ENCODE measurements around the gene NEU1. TPM values are rescaled to one million over a fixed set of nuclear protein-coding genes. Genes with fewer than 3 reads are reported as not detected.
A peak's percentile ranks its signal among the peaks of the same experiment; 100 is the strongest.
"Not testable (repeated sequence)": the region's sequence is repeated elsewhere in the genome, so short reads cannot be mapped to it uniquely, and the experiment has no call there.

Gene NEU1
- total RNA-seq, 6 donors from 2014 or later, result 28.3 to 90.3 (median 64.6) TPM

DNA sequence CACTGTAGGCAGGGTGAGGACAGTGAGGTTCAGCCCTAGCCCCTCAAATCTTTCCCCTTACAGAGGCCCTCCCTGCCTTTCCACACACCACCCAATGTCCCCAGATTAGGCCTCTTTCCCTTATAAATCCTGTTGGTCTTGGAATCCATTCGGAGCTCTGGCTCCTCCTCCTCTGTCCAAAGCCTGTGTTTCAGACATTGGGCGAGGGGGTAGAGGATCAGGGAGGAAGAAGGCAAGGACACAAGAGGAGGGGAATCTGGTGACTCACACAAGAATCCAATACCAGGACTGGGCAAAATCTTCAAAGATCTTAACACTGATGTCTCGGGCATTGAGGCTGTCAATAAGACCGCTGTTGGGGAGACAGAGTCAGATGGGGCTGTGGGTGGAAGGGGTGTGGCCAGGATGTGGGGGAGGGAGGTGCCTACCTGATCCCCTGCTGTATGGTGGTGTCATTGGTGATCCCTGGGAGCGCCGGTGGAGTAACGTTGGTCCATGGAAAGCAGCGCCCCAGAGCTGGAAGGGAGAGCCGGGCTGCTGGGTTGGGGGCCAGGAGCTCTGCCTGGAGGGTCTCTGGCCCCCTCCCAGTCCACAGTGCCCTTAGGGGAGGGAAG, 8.5 kb upstream of the NEU1 start:
- Histone ChIP-seq H3K4me1 (no peaks in the 10 kb centered on the region), H3K36me3 (no peaks in the 10 kb centered on the region), H3K9me3 (no peaks in the 10 kb centered on the region), H3K4me3 (no peak overlapping the region), H3K27ac (no peak overlapping the region), H3K27me3 (no peaks in the 10 kb centered on the region)
- no peak for ATAC-seq (ENCODE audit: low FRiP score in 2 of 2)
- no peak for TF ChIP-seq POLR2A (IDR thresholded peaks at IDR 0.05)
- no peak for TF ChIP-seq POLR2AphosphoS5 (IDR thresholded peaks at IDR 0.05)
- TF ChIP-seq, protein P1, sequence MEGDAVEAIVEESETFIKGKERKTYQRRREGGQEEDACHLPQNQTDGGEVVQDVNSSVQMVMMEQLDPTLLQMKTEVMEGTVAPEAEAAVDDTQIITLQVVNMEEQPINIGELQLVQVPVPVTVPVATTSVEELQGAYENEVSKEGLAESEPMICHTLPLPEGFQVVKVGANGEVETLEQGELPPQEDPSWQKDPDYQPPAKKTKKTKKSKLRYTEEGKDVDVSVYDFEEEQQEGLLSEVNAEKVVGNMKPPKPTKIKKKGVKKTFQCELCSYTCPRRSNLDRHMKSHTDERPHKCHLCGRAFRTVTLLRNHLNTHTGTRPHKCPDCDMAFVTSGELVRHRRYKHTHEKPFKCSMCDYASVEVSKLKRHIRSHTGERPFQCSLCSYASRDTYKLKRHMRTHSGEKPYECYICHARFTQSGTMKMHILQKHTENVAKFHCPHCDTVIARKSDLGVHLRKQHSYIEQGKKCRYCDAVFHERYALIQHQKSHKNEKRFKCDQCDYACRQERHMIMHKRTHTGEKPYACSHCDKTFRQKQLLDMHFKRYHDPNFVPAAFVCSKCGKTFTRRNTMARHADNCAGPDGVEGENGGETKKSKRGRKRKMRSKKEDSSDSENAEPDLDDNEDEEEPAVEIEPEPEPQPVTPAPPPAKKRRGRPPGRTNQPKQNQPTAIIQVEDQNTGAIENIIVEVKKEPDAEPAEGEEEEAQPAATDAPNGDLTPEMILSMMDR (IDR thresholded peaks at IDR 0.05), result no peak
- TF ChIP-seq EP300 (IDR thresholded peaks at IDR 0.05), result no peak
- WGBS, 2 donors, result 67 to 71% methylated on average over 8 to 9 of the region's 9 CpGs
- no peak for DNase-seq

GRCh38 chr6:31870385-31870921, 7.8 kb upstream of the NEU1 start:
- Histone ChIP-seq H3K27ac (no peak overlapping the region), H3K4me3 (no peak overlapping the region), H3K9me3 (no peaks in the 10 kb centered on the region), H3K27me3 (no peaks in the 10 kb centered on the region), H3K36me3 (no peaks in the 10 kb centered on the region), H3K4me1 (no peaks in the 10 kb centered on the region)
- TF ChIP-seq EP300 (IDR thresholded peaks at IDR 0.05) (no peak), POLR2A (IDR thresholded peaks at IDR 0.05) (no peak), POLR2AphosphoS5 (IDR thresholded peaks at IDR 0.05) (no peak)
- TF ChIP-seq, protein P1 (IDR thresholded peaks at IDR 0.05), result no peak
- DNase-seq (no peak), ATAC-seq (ENCODE audit: low FRiP score in 2 of 2) (peak; percentile 9 to 18)
- 78 to 85% methylated on average over 8 to 16 of the region's 16 CpGs for whole genome bisulfite sequencing, 2 donors

DNA sequence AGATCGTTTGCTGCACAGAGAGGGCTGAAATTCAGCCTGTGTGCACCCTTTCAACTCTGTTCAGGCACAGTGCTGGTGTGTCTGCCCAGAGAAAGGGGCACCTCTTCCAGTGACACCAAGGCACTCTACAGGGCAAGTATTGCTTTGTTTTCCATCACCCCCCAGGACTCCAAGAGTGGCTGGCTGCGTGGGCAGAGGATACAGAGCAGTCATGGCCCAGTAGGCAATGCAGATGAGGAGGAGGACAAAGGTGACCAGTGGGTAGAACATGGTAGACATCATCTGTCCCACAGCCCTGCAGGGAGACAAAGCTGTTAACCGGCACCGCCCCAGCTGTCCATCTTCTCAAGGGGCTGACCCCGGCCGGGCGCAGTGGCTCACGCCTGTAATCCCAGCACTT, 6.7 kb upstream of the NEU1 start:
- H3K4me1 ChIP-seq, result peaks cover 0 to 6% (median 3%) of the 10 kb centered on the region in 4 donors

DNA sequence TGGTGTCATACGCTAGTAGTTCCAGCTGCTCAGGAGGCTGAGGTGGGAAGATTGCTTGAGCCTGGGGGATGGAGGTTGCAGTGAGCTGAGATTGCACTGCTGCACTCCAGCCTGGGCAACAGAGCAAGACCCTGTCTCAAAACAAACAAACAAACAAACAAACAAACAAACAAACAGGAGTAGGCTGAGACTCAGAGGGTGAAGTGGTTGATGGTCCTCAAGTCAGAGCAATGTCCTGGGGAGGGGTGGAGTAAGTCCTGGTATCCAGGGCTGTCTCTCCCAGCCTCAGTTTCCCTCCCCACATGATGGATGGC, 6.0 kb upstream of the NEU1 start:
- not testable (repeated sequence) for H3K4me3 ChIP-seq; DNase-seq; ATAC-seq (ENCODE audit: low FRiP score in 2 of 2); H3K36me3 ChIP-seq; H3K27ac ChIP-seq; H3K9me3 ChIP-seq; H3K27me3 ChIP-seq
- peaks cover 1 to 13% (median 9%) of the 10 kb centered on the region in 4 donors for H3K4me1 ChIP-seq
- WGBS, 2 donors, result 86 to 100% methylated on average over 1 of the region's 1 CpG

More for the DNA sequence above, 6.7 kb upstream of the NEU1 start:
- Histone ChIP-seq H3K27ac (no peak overlapping the region), H3K4me3 (no peak overlapping the region), H3K27me3 (no peaks in the 10 kb centered on the region), H3K36me3 (no peaks in the 10 kb centered on the region), H3K9me3 (no peaks in the 10 kb centered on the region)
- WGBS, 2 donors, result 77 to 91% methylated on average over 7 to 8 of the region's 8 CpGs
- DNase-seq (no peak), ATAC-seq (ENCODE audit: low FRiP score in 2 of 2) (no peak)
- TF ChIP-seq POLR2A (IDR thresholded peaks at IDR 0.05), result no peak
- TF ChIP-seq POLR2AphosphoS5 (IDR thresholded peaks at IDR 0.05), result no peak
- TF ChIP-seq, protein P1 (IDR thresholded peaks at IDR 0.05), result no peak
- no peak for TF ChIP-seq EP300 (IDR thresholded peaks at IDR 0.05)

DNA sequence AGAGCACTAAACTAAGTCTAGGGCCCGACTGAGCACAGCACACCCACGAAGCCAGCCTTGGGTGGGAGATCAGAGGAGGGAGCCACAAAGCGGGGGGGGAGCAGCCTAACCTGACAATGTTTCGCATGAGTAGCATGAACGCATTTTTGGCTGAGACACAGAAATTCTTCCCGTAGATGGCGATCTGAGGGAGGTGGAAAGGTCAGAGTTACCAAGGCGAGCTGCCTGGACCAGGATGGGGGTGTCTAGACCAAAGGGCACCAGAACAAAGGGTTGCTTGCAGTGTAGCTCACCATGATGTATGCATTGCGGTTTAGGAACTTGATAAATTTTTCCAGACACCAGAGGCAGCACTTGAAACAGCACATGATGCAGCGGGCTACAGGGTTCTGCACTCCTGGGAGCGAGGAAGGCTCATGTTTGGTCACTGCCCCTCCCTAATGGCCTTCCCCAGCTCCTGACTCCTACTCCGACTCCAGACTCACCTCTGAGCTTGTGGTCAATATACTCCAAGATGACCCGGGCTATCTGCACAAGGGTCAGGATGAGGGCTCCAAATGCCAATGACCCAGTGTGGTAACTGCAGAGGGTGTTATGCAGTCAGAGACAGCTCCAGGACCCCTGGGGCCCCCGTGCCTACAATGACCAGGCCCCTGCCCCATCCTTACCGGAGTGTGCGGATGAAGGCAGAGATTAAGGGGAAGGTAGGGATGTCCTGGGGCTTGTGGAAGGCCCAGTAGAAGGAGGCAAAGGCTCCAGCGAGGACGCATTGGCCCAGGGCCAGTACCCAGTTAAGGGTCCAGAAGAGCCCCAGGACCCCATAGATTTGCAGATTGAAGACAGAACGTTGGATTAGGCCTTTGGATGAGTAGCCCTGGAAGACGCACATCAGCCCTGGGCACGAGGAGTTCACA, 2.8 kb upstream of the NEU1 start:
- Histone ChIP-seq H3K9me3 (no peaks in the 10 kb centered on the region), H3K4me3 (no peak overlapping the region), H3K27me3 (no peaks in the 10 kb centered on the region), H3K36me3 (peaks cover 0 to 7% (median 3%) of the 10 kb centered on the region in 4 donors), H3K4me1 (peaks cover 16 to 38% (median 24%) of the 10 kb centered on the region in 4 donors), H3K27ac (no peak overlapping the region)
- 86% methylated on average over 20 to 21 of the region's 21 CpGs for WGBS, 2 donors
- ATAC-seq (ENCODE audit: low FRiP score in 2 of 2) (no peak), DNase-seq (no peak)
- TF ChIP-seq POLR2A (IDR thresholded peaks at IDR 0.05), result no peak
- no peak for TF ChIP-seq EP300 (IDR thresholded peaks at IDR 0.05)
- TF ChIP-seq, protein P1 (IDR thresholded peaks at IDR 0.05), result no peak
- TF ChIP-seq POLR2AphosphoS5 (IDR thresholded peaks at IDR 0.05), result no peak
